Loucy (cell line): Measurements from ENCODE around the gene LCE1F.
A peak's percentile ranks its signal among the peaks of the same experiment; 100 is the strongest.

Experiments used
- H2AFZ ChIP-seq: fragments of 200-600 bp; sonication (generic); 2 replicates; pipeline ENCODE4 v1.6.0; 2016; ENCODE audit warnings: antibody characterized with exemption, mild to moderate bottlenecking, low read length, moderate library complexity
- H3F3A ChIP-seq: fragments of 200-600 bp; 2 replicates; pipeline ENCODE4 v1.6.0; 2016; ENCODE audit warnings: antibody characterized with exemption, low read depth, mild to moderate bottlenecking
- H3K27me3 ChIP-seq: fragments of 200-600 bp; sonication (generic); 2 replicates; pipeline ENCODE4 v1.6.1; 2014; ENCODE audit warnings: low read length, mild to moderate bottlenecking; ENCODE audit not compliant: insufficient read depth, poor library complexity, severe bottlenecking
- H3K36me3 ChIP-seq: fragments of 200-600 bp; sonication (generic); 2 replicates; pipeline ENCODE4 v1.6.1; 2016; ENCODE audit warnings: low read length; ENCODE audit not compliant: insufficient read depth
- H3K4me1 ChIP-seq: fragments of 200-600 bp; sonication (generic); 2 replicates; pipeline ENCODE4 v1.5.1; 2014; ENCODE audit warnings: low read length, mild to moderate bottlenecking; ENCODE audit not compliant: insufficient read depth, poor library complexity, severe bottlenecking
- H3K4me2 ChIP-seq: fragments of 200-600 bp; sonication (generic); 2 replicates; pipeline ENCODE4 v1.6.0; 2014; ENCODE audit warnings: antibody characterized with exemption, low read length, low read depth, mild to moderate bottlenecking; ENCODE audit not compliant: poor library complexity, severe bottlenecking
- H3K4me3 ChIP-seq: fragments of 200-600 bp; sonication (generic); 2 replicates; pipeline ENCODE4 v1.5.1; 2014; ENCODE audit warnings: low read length, mild to moderate bottlenecking, mixed read lengths; ENCODE audit not compliant: poor library complexity, severe bottlenecking
- H3K79me2 ChIP-seq: fragments of 200-600 bp; sonication (generic); 2 replicates; pipeline ENCODE4 v1.6.1; 2014; ENCODE audit warnings: low read length; ENCODE audit not compliant: insufficient read depth
- H3K9ac ChIP-seq: fragments of 200-600 bp; sonication (generic); 2 replicates; pipeline ENCODE4 v1.6.0; 2014; ENCODE audit warnings: mild to moderate bottlenecking, low read depth, low read length, moderate library complexity; ENCODE audit not compliant: poor library complexity, severe bottlenecking
- H3K9me2 ChIP-seq: fragments of 200-600 bp; sonication (generic); replicated peaks from 2 replicates; pipeline ENCODE4 v1.6.1; 2016; ENCODE audit warnings: low read depth, low read length, mixed read lengths
- H3K9me3 ChIP-seq: fragments of 200-600 bp; sonication (generic); 2 replicates; pipeline ENCODE4 v1.6.1; 2014; ENCODE audit warnings: mild to moderate bottlenecking, antibody characterized with exemption, low read length, low read depth; ENCODE audit not compliant: insufficient read depth
- H4K20me1 ChIP-seq: fragments of 200-600 bp; sonication (generic); 2 replicates; pipeline ENCODE4 v1.6.0; 2014; ENCODE audit warnings: antibody characterized with exemption, low read length, mild to moderate bottlenecking; ENCODE audit not compliant: insufficient read depth, poor library complexity, severe bottlenecking
- EZH2phosphoT487 ChIP-seq: fragments of 200-600 bp; IDR thresholded peaks from 2 replicates; pipeline ENCODE4 v1.6.1; 2018; ENCODE audit warnings: antibody characterized with exemption, mild to moderate bottlenecking, moderate library complexity, borderline replicate concordance
- TF ChIP-seq, protein P1 (sequence below): fragments of 200-600 bp; sonication (generic); conservative IDR thresholded peaks from 2 replicates; pipeline ENCODE4 v1.5.1; 2014; ENCODE audit warnings: mild to moderate bottlenecking, antibody characterized with exemption, low read length

Gene LCE1F

DNA sequence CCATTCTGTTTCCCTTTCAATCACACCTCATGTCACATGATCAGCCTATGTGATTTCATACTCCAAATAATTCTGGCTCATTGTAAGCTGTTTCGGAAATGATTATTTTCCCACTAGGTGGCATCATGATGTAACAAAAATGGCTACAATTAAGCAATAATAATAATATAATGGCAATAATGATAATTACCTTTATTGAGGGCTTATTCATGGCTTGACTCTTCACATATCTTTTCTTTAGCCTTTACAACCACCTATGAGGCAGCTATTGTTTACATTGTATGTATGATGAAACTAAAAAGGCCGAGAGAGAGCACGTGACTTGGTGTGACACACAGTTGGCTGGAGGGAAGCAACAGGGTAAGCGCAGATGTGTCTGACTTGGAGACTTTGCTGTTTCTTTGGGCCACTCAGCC, 29.6 kb upstream of the LCE1F start:
- Histone ChIP-seq H3K4me2 (no peak overlapping the region), H3K4me3 (no peak overlapping the region), H3K79me2 (no peaks in the 10 kb centered on the region), H3K9ac (no peak overlapping the region), H2AFZ (no peak overlapping the region), H3K36me3 (no peaks in the 10 kb centered on the region), H3K4me1 (no peaks in the 10 kb centered on the region), H3K27me3 (no peaks in the 10 kb centered on the region), H4K20me1 (no peaks in the 10 kb centered on the region), H3K9me2 (no peaks in the 10 kb centered on the region), H3K9me3 (no peaks in the 10 kb centered on the region), H3F3A (no peaks in the 10 kb centered on the region)
- no peak for TF ChIP-seq EZH2phosphoT487
- TF ChIP-seq, protein P1, sequence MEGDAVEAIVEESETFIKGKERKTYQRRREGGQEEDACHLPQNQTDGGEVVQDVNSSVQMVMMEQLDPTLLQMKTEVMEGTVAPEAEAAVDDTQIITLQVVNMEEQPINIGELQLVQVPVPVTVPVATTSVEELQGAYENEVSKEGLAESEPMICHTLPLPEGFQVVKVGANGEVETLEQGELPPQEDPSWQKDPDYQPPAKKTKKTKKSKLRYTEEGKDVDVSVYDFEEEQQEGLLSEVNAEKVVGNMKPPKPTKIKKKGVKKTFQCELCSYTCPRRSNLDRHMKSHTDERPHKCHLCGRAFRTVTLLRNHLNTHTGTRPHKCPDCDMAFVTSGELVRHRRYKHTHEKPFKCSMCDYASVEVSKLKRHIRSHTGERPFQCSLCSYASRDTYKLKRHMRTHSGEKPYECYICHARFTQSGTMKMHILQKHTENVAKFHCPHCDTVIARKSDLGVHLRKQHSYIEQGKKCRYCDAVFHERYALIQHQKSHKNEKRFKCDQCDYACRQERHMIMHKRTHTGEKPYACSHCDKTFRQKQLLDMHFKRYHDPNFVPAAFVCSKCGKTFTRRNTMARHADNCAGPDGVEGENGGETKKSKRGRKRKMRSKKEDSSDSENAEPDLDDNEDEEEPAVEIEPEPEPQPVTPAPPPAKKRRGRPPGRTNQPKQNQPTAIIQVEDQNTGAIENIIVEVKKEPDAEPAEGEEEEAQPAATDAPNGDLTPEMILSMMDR = peak; percentile 42

DNA sequence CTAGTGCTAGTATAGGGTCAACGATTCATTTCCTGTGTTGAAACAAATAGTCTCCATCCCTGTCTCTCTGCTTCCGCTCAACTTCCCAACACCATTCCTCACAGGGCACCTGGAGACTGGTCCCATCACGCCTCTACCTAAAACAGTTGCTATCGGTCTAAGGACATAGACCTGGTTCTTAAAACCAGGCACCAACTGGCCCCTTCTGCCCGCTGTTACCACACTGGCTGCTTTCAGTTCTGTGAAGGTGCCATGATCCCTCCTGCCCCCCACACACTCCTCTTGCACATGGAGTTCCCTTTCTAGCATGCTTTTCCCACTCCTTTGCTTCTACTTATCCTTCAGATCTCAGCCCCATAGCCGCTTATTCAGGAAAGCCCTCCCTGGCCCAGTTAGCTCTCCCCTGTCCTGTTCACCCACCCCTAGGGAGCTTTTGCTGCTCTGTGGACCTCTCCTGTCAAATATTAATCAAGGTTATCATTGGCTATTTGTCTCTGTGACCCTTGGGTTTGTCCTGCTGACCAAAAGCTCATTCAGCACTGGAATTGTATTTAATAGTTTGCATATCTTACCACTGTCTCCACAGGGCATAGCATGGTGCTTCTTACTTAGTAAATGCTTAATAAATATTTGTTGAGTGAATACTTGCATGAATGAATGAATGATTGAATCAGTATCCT, 29.0 kb upstream of the LCE1F start:
- H3K4me1 ChIP-seq = no peaks in the 10 kb centered on the region
- no peak overlapping the region for H3K4me2 ChIP-seq
- no peak for TF ChIP-seq EZH2phosphoT487
- TF ChIP-seq, protein P1 = no peak
- no peaks in the 10 kb centered on the region for H3K9me2 ChIP-seq
- no peaks in the 10 kb centered on the region for H3K36me3 ChIP-seq
- no peak overlapping the region for H2AFZ ChIP-seq
- H3K79me2 ChIP-seq = no peaks in the 10 kb centered on the region
- H3K9me3 ChIP-seq = no peaks in the 10 kb centered on the region
- H3K9ac ChIP-seq = no peak overlapping the region
- no peak overlapping the region for H3K4me3 ChIP-seq
- H4K20me1 ChIP-seq = no peaks in the 10 kb centered on the region
- H3F3A ChIP-seq = no peaks in the 10 kb centered on the region
- H3K27me3 ChIP-seq = no peaks in the 10 kb centered on the region

DNA sequence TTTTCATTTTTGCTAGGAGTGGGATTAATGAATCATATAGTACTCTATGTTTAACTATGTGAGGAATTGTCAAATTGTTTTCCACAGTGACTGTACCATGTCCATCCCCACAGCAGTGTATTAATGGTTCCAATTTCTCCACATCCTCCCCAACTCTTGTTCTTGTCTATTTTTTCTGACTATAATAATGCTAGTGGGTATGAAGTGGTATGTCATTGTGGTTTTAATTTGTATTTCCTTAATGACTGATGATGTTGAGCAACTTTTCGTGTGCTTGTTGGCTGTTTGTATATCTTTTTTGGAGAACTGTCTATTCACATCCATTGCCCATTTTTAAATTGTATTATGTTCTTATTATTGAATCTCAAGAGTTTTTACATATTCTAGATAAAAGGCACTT, 27.1 kb upstream of the LCE1F start:
- Histone ChIP-seq H3K4me3 (no peak overlapping the region), H3K4me2 (no peak overlapping the region), H3K79me2 (no peaks in the 10 kb centered on the region), H3F3A (no peaks in the 10 kb centered on the region), H3K4me1 (no peaks in the 10 kb centered on the region), H3K36me3 (no peaks in the 10 kb centered on the region), H2AFZ (no peak overlapping the region), H3K27me3 (no peaks in the 10 kb centered on the region), H4K20me1 (no peaks in the 10 kb centered on the region), H3K9me3 (no peaks in the 10 kb centered on the region), H3K9ac (no peak overlapping the region), H3K9me2 (no peaks in the 10 kb centered on the region)
- no peak for TF ChIP-seq EZH2phosphoT487
- TF ChIP-seq, protein P1 = no peak
